ENCODE data around the gene C2CD2. TPM values are rescaled to one million over a fixed set of nuclear protein-coding genes. Genes with fewer than 3 reads are reported as not detected.

C2CD2 gene
- total and polyA plus RNA-seq, 2 donors: 8.9 to 11.3 TPM

DNA sequence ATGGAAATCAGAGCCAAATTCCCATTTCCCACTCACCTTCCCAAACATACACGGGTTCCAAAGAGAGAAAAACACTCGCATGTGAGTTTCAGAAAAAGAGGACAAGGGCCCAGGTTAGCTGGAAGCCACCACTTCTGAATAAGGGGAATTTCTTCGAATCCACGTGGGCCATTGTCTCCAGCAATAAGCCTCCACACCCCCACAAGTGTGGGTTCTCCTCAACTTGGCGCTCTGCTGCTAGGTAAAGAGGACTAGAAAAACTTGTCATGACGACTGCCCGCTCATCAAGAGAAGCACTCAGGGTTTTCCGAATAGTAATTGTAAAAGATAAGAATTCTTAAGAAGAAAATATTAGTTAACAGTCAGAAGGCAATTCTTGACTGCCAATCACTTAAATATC is 105.3 kb downstream of the C2CD2 start:
- H3K27me3 ChIP-seq (ENCODE audit: control insufficient read depth in 2 of 2, insufficient read depth in 1 of 2, low read length in 1 of 2): no peaks in the 10 kb centered on the region
- H3K27ac ChIP-seq (ENCODE audit: low read depth in 1 of 2, low read length in 1 of 2): no peak overlapping the region
- H3K4me1 ChIP-seq (ENCODE audit: control insufficient read depth in 2 of 2, insufficient read depth in 2 of 2, low read length in 2 of 2): peaks cover 3 to 32% of the 10 kb centered on the region in 2 donors
- no peaks in the 10 kb centered on the region for H3K9me3 ChIP-seq (ENCODE audit: control insufficient read depth in 2 of 2, insufficient read depth in 1 of 2, low read length in 1 of 2)
- no peak overlapping the region for H3K4me3 ChIP-seq (ENCODE audit: low read length in 2 of 2)
- DNase-seq (ENCODE audit: low read depth in 6 of 9, low spot score in 9 of 9): no peak
- WGBS: 92% methylated on average over 8 of the region's 8 CpGs
- H3K36me3 ChIP-seq (ENCODE audit: control insufficient read depth in 2 of 2, insufficient read depth in 2 of 2, low read length in 1 of 2): peaks cover 30 to 42% of the 10 kb centered on the region in 2 donors

GRCh38 chr21:41847066-41847804 is 106.6 kb downstream of the C2CD2 start:
- Histone ChIP-seq H3K9me3 (ENCODE audit: control insufficient read depth in 2 of 2, insufficient read depth in 1 of 2, low read length in 1 of 2) (no peaks in the 10 kb centered on the region), H3K4me3 (ENCODE audit: low read length in 2 of 2) (no peak overlapping the region), H3K36me3 (ENCODE audit: control insufficient read depth in 2 of 2, insufficient read depth in 2 of 2, low read length in 1 of 2) (peaks cover 19 to 29% of the 10 kb centered on the region in 2 donors), H3K4me1 (ENCODE audit: control insufficient read depth in 2 of 2, insufficient read depth in 2 of 2, low read length in 2 of 2) (peaks cover 3 to 23% of the 10 kb centered on the region in 2 donors), H3K27ac (ENCODE audit: low read depth in 1 of 2, low read length in 1 of 2) (no peak overlapping the region), H3K27me3 (ENCODE audit: control insufficient read depth in 2 of 2, insufficient read depth in 1 of 2, low read length in 1 of 2) (no peaks in the 10 kb centered on the region)
- no peak for DNase-seq (ENCODE audit: low read depth in 6 of 9, low spot score in 9 of 9)
- 95% methylated on average over 21 of the region's 21 CpGs for WGBS

DNA sequence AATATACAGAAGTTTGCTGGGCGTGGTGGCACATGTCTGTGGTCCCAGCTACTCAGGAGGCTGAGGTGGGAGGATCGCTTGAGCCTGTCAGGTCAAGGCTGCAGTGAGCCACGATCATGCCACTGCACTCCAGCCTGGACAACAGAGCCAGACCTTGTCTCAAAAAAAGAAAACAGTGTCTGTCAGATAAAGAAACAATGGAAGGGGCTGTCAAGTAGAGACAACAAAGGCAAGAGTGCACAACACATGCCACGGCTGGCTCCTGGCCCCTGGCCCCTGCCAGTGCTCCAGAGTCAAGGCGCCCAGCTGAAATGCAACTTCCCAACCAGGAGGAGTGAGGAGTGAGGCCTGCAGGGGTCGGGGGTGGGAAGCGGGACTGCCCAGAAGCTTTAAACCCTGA is 107.3 kb downstream of the C2CD2 start:
- no peaks in the 10 kb centered on the region for H3K9me3 ChIP-seq (ENCODE audit: control insufficient read depth in 2 of 2, insufficient read depth in 1 of 2, low read length in 1 of 2)

DNA sequence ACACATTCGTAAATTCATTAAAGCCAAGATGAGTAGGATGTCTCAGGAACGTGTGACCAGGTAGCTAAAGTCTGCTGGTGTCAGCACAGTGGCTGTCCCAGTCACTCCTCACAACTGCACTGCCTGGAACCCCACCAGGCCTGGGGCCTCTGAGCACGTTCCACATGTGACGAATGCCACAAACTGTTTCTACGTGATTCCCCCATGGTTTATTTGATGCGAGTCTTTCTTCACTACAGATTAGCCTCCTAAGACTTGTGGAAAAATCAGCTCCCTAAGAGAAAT is 107.8 kb downstream of the C2CD2 start:
- DNase-seq (ENCODE audit: low read depth in 6 of 9, low spot score in 9 of 9): no peak
- H3K27ac ChIP-seq (ENCODE audit: low read depth in 1 of 2, low read length in 1 of 2): no peak overlapping the region
- H3K36me3 ChIP-seq (ENCODE audit: control insufficient read depth in 2 of 2, insufficient read depth in 2 of 2, low read length in 1 of 2): peaks cover 11 to 18% of the 10 kb centered on the region in 2 donors
- H3K4me3 ChIP-seq (ENCODE audit: low read length in 2 of 2): no peak overlapping the region
- H3K4me1 ChIP-seq (ENCODE audit: control insufficient read depth in 2 of 2, insufficient read depth in 2 of 2, low read length in 2 of 2): peaks cover 3 to 11% of the 10 kb centered on the region in 2 donors
- H3K27me3 ChIP-seq (ENCODE audit: control insufficient read depth in 2 of 2, insufficient read depth in 1 of 2, low read length in 1 of 2): no peaks in the 10 kb centered on the region
- WGBS: 96% methylated on average over 6 of the region's 6 CpGs
- H3K9me3 ChIP-seq (ENCODE audit: control insufficient read depth in 2 of 2, insufficient read depth in 1 of 2, low read length in 1 of 2): no peaks in the 10 kb centered on the region

More for the DNA sequence above, 107.3 kb downstream of the C2CD2 start:
- no peak for DNase-seq (ENCODE audit: low read depth in 6 of 9, low spot score in 9 of 9)
- peaks cover 3 to 17% of the 10 kb centered on the region in 2 donors for H3K4me1 ChIP-seq (ENCODE audit: control insufficient read depth in 2 of 2, insufficient read depth in 2 of 2, low read length in 2 of 2)
- H3K27me3 ChIP-seq (ENCODE audit: control insufficient read depth in 2 of 2, insufficient read depth in 1 of 2, low read length in 1 of 2): no peaks in the 10 kb centered on the region
- WGBS: 98% methylated on average over 7 of the region's 7 CpGs
- peaks cover 12 to 24% of the 10 kb centered on the region in 2 donors for H3K36me3 ChIP-seq (ENCODE audit: control insufficient read depth in 2 of 2, insufficient read depth in 2 of 2, low read length in 1 of 2)
- H3K4me3 ChIP-seq (ENCODE audit: low read length in 2 of 2): no peak overlapping the region
- no peak overlapping the region for H3K27ac ChIP-seq (ENCODE audit: low read depth in 1 of 2, low read length in 1 of 2)

- H3K36me3 ChIP-seq (ENCODE audit: control insufficient read depth in 2 of 2, insufficient read depth in 2 of 2, low read length in 1 of 2): peaks cover 8 to 17% of the 10 kb centered on the region in 2 donors
- 97% methylated on average over 21 of the region's 21 CpGs for WGBS
Observed at GRCh38 chr21:41845310-41846032, 108.3 kb downstream of the C2CD2 start.

GRCh38 chr21:41843584-41843983 is 110.2 kb downstream of the C2CD2 start:
- H3K27me3 ChIP-seq (ENCODE audit: control insufficient read depth in 2 of 2, insufficient read depth in 1 of 2, low read length in 1 of 2): no peaks in the 10 kb centered on the region
- no peak overlapping the region for H3K4me3 ChIP-seq (ENCODE audit: low read length in 2 of 2)
- 97% methylated on average over 2 of the region's 2 CpGs for WGBS
- H3K27ac ChIP-seq (ENCODE audit: low read depth in 1 of 2, low read length in 1 of 2): no peak overlapping the region
- H3K9me3 ChIP-seq (ENCODE audit: control insufficient read depth in 2 of 2, insufficient read depth in 1 of 2, low read length in 1 of 2): no peaks in the 10 kb centered on the region
- H3K4me1 ChIP-seq (ENCODE audit: control insufficient read depth in 2 of 2, insufficient read depth in 2 of 2, low read length in 2 of 2): peaks cover 0 to 4% of the 10 kb centered on the region in 2 donors
- DNase-seq (ENCODE audit: low read depth in 6 of 9, low spot score in 9 of 9): no peak
- peaks cover 11 to 25% of the 10 kb centered on the region in 2 donors for H3K36me3 ChIP-seq (ENCODE audit: control insufficient read depth in 2 of 2, insufficient read depth in 2 of 2, low read length in 1 of 2)

More at GRCh38 chr21:41845310-41846032, 108.3 kb downstream of the C2CD2 start:
- Histone ChIP-seq H3K4me1 (ENCODE audit: control insufficient read depth in 2 of 2, insufficient read depth in 2 of 2, low read length in 2 of 2) (peaks cover 3 to 11% of the 10 kb centered on the region in 2 donors), H3K27ac (ENCODE audit: low read depth in 1 of 2, low read length in 1 of 2) (no peak overlapping the region), H3K27me3 (ENCODE audit: control insufficient read depth in 2 of 2, insufficient read depth in 1 of 2, low read length in 1 of 2) (no peaks in the 10 kb centered on the region), H3K9me3 (ENCODE audit: control insufficient read depth in 2 of 2, insufficient read depth in 1 of 2, low read length in 1 of 2) (no peaks in the 10 kb centered on the region), H3K4me3 (ENCODE audit: low read length in 2 of 2) (no peak overlapping the region)
- no peak for DNase-seq (ENCODE audit: low read depth in 6 of 9, low spot score in 9 of 9)

DNA sequence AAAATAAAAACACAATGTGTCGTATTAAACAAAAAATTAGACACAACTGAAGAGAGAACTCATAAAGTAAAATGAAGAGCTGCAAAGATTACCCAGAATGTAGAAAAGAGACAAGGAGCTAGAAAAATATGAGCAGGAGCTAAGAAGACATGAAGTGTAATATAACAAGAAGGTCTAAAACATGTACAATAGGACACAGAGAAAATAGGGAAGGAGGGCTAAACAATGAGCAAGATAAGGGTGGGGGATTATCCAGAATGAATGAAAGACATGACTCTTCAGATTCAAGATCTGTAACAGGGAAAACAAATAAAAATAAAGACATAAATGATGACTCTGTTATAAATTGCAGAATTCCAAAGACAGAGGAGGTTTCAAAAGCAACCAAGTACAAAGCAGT is 112.9 kb downstream of the C2CD2 start:
- DNase-seq (ENCODE audit: low read depth in 6 of 9, low spot score in 9 of 9): no peak
- Histone ChIP-seq H3K27me3 (ENCODE audit: control insufficient read depth in 2 of 2, insufficient read depth in 1 of 2, low read length in 1 of 2) (no peaks in the 10 kb centered on the region), H3K4me1 (ENCODE audit: control insufficient read depth in 2 of 2, insufficient read depth in 2 of 2, low read length in 2 of 2) (peaks cover 0 to 3% of the 10 kb centered on the region in 2 donors), H3K36me3 (ENCODE audit: control insufficient read depth in 2 of 2, insufficient read depth in 2 of 2, low read length in 1 of 2) (peaks cover 19 to 32% of the 10 kb centered on the region in 2 donors), H3K9me3 (ENCODE audit: control insufficient read depth in 2 of 2, insufficient read depth in 1 of 2, low read length in 1 of 2) (no peaks in the 10 kb centered on the region), H3K4me3 (ENCODE audit: low read length in 2 of 2) (no peak overlapping the region), H3K27ac (ENCODE audit: low read depth in 1 of 2, low read length in 1 of 2) (no peak overlapping the region)
- 100% methylated on average over 1 of the region's 1 CpG for WGBS

GRCh38 chr21:41839387-41840000 is 114.3 kb downstream of the C2CD2 start:
- DNase-seq (ENCODE audit: low read depth in 6 of 9, low spot score in 9 of 9): no peak
- Histone ChIP-seq H3K27me3 (ENCODE audit: control insufficient read depth in 2 of 2, insufficient read depth in 1 of 2, low read length in 1 of 2) (no peaks in the 10 kb centered on the region), H3K4me3 (ENCODE audit: low read length in 2 of 2) (no peak overlapping the region), H3K4me1 (ENCODE audit: control insufficient read depth in 2 of 2, insufficient read depth in 2 of 2, low read length in 2 of 2) (peaks cover 0 to 3% of the 10 kb centered on the region in 2 donors), H3K36me3 (ENCODE audit: control insufficient read depth in 2 of 2, insufficient read depth in 2 of 2, low read length in 1 of 2) (peaks cover 31 to 46% of the 10 kb centered on the region in 2 donors), H3K27ac (ENCODE audit: low read depth in 1 of 2, low read length in 1 of 2) (no peak overlapping the region), H3K9me3 (ENCODE audit: control insufficient read depth in 2 of 2, insufficient read depth in 1 of 2, low read length in 1 of 2) (no peaks in the 10 kb centered on the region)
- WGBS: 98% methylated on average over 21 of the region's 21 CpGs

GRCh38 chr21:41837756-41838297 is 116.0 kb downstream of the C2CD2 start:
- H3K4me3 ChIP-seq (ENCODE audit: low read length in 2 of 2): no peak overlapping the region
- WGBS: 98% methylated on average over 7 of the region's 7 CpGs
- no peaks in the 10 kb centered on the region for H3K9me3 ChIP-seq (ENCODE audit: control insufficient read depth in 2 of 2, insufficient read depth in 1 of 2, low read length in 1 of 2)
- no peaks in the 10 kb centered on the region for H3K4me1 ChIP-seq (ENCODE audit: control insufficient read depth in 2 of 2, insufficient read depth in 2 of 2, low read length in 2 of 2)
- peaks cover 36 to 61% of the 10 kb centered on the region in 2 donors for H3K36me3 ChIP-seq (ENCODE audit: control insufficient read depth in 2 of 2, insufficient read depth in 2 of 2, low read length in 1 of 2)
- H3K27me3 ChIP-seq (ENCODE audit: control insufficient read depth in 2 of 2, insufficient read depth in 1 of 2, low read length in 1 of 2): no peaks in the 10 kb centered on the region
- no peak for DNase-seq (ENCODE audit: low read depth in 6 of 9, low spot score in 9 of 9)
- H3K27ac ChIP-seq (ENCODE audit: low read depth in 1 of 2, low read length in 1 of 2): no peak overlapping the region
